GM12873 (cell line): ENCODE data around the gene CELF4.

ENCODE experiments used
- TF ChIP-seq, protein P1 (sequence below): IDR thresholded peaks from 2 replicates; pipeline ENCODE4 v1.5.1; 2012; ENCODE audit warnings: low read depth, mild to moderate bottlenecking, moderate library complexity, low read length, control low read depth; ENCODE audit not compliant: insufficient read depth; ENCODE audit errors: missing control alignments

CELF4 gene

GRCh38 chr18:37258131-37258530 lies 307.5 kb downstream of the CELF4 start:
- TF ChIP-seq, protein P1, sequence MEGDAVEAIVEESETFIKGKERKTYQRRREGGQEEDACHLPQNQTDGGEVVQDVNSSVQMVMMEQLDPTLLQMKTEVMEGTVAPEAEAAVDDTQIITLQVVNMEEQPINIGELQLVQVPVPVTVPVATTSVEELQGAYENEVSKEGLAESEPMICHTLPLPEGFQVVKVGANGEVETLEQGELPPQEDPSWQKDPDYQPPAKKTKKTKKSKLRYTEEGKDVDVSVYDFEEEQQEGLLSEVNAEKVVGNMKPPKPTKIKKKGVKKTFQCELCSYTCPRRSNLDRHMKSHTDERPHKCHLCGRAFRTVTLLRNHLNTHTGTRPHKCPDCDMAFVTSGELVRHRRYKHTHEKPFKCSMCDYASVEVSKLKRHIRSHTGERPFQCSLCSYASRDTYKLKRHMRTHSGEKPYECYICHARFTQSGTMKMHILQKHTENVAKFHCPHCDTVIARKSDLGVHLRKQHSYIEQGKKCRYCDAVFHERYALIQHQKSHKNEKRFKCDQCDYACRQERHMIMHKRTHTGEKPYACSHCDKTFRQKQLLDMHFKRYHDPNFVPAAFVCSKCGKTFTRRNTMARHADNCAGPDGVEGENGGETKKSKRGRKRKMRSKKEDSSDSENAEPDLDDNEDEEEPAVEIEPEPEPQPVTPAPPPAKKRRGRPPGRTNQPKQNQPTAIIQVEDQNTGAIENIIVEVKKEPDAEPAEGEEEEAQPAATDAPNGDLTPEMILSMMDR = no peak

DNA sequence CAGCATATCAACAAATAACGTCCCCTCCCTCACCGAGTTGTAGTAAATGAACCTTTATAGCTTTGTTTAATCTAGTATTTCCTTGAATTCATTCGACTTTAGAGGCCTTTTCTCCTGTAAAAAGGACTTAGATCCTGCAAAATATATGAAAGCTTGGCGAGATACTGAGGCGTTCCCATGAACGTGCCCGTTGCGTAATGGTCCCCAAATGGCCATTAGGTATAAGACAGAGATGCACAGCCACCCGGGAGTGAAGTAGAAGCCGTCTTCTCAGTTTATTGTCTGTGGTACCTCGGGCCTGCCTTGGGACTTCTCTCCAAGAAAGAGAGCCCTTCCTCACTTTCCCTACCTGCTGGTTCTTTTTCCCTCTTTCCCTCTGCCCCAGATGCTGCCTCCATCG lies 310.6 kb downstream of the CELF4 start:
- TF ChIP-seq, protein P1 = no peak

DNA sequence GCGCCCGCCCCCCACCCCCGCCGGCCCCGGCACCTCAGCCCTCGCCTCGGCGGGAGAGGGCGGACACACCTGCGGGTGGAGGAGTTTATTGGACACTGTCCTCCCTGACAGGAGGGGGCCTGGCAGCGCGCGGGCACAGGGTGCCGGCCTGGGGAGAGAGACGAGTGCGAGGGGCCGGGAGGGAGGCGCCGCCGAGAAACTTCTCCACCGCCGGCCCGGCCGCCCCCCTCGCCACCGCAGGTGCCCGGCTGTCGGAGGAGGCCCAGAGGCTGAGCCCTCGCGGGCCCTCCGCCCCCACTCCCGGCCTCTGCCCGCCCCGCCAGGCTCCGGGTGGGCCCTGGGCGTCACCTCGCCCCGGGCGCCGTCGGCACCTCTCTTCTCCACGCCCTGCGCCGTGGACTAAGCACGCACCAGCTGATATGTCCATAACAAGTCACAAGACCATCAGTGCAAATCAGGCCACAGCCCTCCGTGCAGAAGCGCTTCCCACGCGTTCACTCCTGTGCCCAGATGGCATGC lies 311.3 kb downstream of the CELF4 start:
- TF ChIP-seq, protein P1 = no peak

DNA sequence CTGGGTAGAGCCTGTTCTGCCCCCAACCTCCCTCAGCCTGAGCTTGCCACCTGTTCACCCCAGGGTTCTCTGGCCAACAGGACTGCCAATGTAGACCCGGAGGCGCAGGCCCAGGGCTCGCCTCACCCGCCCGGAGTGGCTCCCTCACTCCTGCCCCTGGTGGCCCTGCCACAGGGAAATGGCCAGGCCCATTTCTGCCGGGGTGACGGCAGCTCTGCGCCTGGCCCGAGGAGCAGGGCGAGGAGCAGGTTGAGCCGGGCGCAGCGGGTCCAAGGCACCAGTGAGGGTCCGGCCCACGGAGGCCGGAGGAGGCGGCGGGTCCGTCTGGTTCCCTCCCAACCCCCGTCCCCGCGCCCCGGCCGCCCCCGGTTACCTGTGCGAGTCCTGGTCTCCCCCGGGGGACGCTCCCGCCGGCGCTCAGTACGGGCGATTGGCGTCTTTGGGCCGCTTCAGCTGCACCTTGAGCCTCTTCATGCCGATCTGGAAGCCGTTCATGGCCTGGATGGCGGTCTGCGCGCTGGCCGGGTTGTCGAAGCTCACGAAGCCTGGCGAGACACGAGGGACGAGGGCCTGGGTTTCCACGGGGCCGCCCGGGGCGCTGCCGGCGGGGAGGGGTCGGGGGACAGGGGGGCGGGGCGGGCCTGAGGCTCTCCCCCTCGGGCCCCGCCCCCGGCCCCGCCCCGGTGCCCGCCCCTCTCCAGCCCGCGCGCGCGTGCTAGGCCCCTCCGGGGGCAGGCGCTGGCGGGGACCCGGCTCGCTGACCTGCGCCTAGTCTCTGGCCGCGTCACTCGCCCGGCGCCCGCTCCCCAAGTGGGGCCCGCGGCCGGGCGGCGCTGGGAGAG lies 312.0 kb downstream of the CELF4 start:
- TF ChIP-seq, protein P1 = no peak

DNA sequence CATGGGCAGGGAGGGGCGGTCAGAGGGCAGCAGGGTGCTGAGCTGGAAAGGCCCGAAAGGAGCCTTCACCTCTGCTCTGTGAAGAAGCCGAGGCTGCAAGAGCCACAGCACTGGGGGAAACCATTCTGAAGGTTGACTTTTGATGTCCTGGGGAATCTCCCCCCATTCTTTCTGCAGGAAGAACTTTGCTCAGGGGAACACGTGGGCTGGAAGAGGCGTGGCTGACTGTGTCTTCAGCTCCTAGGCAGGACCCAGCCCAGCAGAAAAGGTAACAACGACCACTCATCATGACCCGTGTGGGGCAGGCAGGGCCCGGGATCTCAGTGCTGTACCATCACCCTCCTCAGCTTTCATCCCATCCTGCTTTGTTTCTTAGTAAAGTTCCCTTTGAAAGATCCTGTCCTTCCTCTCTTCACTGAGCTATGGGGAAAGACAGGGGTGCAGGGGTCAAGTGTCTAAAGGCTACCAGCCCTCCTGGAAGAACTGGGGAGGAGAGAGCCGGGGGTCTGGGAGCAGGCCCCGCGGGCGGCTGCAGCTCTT lies 312.7 kb downstream of the CELF4 start:
- TF ChIP-seq, protein P1 = no peak

DNA sequence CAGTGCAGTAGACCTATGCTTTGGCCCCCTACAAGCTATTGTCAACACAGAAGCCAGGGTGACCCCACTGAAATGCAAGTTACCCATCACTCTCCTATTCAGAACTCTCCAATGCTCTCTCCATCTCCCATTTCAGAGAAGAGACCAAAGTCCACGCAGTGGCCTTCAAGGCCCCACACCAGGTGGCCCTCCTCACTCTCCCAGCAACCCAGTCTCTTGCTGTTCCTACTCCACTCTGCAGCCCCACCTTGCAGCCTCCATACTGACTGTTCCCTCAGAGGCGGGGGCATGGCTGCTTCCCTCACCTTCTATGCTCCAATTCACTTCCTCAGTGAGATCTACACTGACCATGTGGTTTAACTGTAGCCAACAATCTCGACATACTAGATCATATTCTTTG lies 313.3 kb downstream of the CELF4 start:
- TF ChIP-seq, protein P1 = no peak

GRCh38 chr18:37251679-37252078 lies 313.9 kb downstream of the CELF4 start:
- TF ChIP-seq, protein P1 = no peak
